ENCODE results near the gene F2R. TPM values are rescaled to one million over a fixed set of nuclear protein-coding genes. Genes with fewer than 3 reads are reported as not detected.
A peak's percentile ranks its signal among the peaks of the same experiment; 100 is the strongest.

The F2R gene
- 10 to 100 TPM in 1 of 4 donors, 1 to 10 TPM in 2, under 1 TPM in 1; 0.45 to 37.1 (median 6.1) TPM for polyA plus RNA-seq
- long read RNA-seq, donor 1, transcript F2R-201 (2 exons, 3,821 nt): major isoform, 30 of 31 reads
- long read RNA-seq, donor 1, partial matches to known transcripts: 0 of 31 reads
- long read RNA-seq, donor 1, other reads (novel, unspliced or antisense): 0 of 31 reads
- long read RNA-seq, donor 2, transcript F2R-201 (2 exons, 3,821 nt): major isoform, 10 of 18 reads
- long read RNA-seq, donor 2, partial matches to known transcripts: 8 of 18 reads
- long read RNA-seq, donor 2, other reads (novel, unspliced or antisense): 0 of 18 reads
- long read RNA-seq, donor 3, transcript F2R-201 (2 exons, 3,821 nt): major isoform, 28 of 55 reads
- long read RNA-seq, donor 3, partial matches to known transcripts: 27 of 55 reads
- long read RNA-seq, donor 3, other reads (novel, unspliced or antisense): 0 of 55 reads
- long read RNA-seq, donor 4: 0 reads
- long read RNA-seq, donor 5, transcript F2R-201 (2 exons, 3,821 nt): major isoform, 5 of 5 reads
- long read RNA-seq, donor 5, partial matches to known transcripts: 0 of 5 reads
- long read RNA-seq, donor 5, other reads (novel, unspliced or antisense): 0 of 5 reads
- long read RNA-seq, donor 6, transcript F2R-201 (2 exons, 3,821 nt): major isoform, 20 of 20 reads
- long read RNA-seq, donor 6, partial matches to known transcripts: 0 of 20 reads
- long read RNA-seq, donor 6, other reads (novel, unspliced or antisense): 0 of 20 reads
- long read RNA-seq, donor 7, transcript F2R-201 (2 exons, 3,821 nt): major isoform, 27 of 27 reads
- long read RNA-seq, donor 7, partial matches to known transcripts: 0 of 27 reads
- long read RNA-seq, donor 7, other reads (novel, unspliced or antisense): 0 of 27 reads
- long read RNA-seq, donor 8, partial matches to known transcripts: 0 of 3 reads
- long read RNA-seq, donor 8, other reads (novel, unspliced or antisense): 0 of 3 reads
- long read RNA-seq, donor 9, transcript F2R-201 (2 exons, 3,821 nt): major isoform, 5 of 5 reads
- long read RNA-seq, donor 9, partial matches to known transcripts: 0 of 5 reads
- long read RNA-seq, donor 9, other reads (novel, unspliced or antisense): 0 of 5 reads
- long read RNA-seq, donor 10, transcript F2R-201 (2 exons, 3,821 nt): major isoform, 18 of 18 reads
- long read RNA-seq, donor 10, partial matches to known transcripts: 0 of 18 reads
- long read RNA-seq, donor 10, other reads (novel, unspliced or antisense): 0 of 18 reads

GRCh38 chr5:76715736-76716455 lies at the start of gene F2R:
Gene F2R (plus strand): TSS chr5:76716126. CDS start chr5:76716308, 182 bp downstream.
- DNase-seq (peak; percentile 45 to 87), FAIRE-seq (no peak)
- H3K9me3 ChIP-seq (ENCODE audit: control insufficient read depth in 2 of 2, insufficient read depth in 1 of 2, low read depth in 1 of 2, low read length in 1 of 2): no peaks in the 10 kb centered on the region
- WGBS, 3 donors: 0% methylated on average over 48 to 82 of the region's 82 CpGs
- H3K27ac ChIP-seq (ENCODE audit: low read depth in 1 of 3, low read length in 2 of 3): peak within 1 kb of the TSS; percentile 9 to 84 (median 66)
- H3K4me1 ChIP-seq (ENCODE audit: control insufficient read depth in 3 of 3, insufficient read depth in 2 of 3, low read depth in 1 of 3, low read length in 2 of 3): peaks cover 0 to 7% (median 3%) of the 10 kb centered on the region in 3 donors
- H3K27me3 ChIP-seq (ENCODE audit: control insufficient read depth in 3 of 3, insufficient read depth in 3 of 3, low read length in 3 of 3): peaks cover 0 to 14% (median 0%) of the 10 kb centered on the region in 3 donors
- peak within 1 kb of the TSS; percentile 60 to 95 (median 85) for H3K4me3 ChIP-seq (ENCODE audit: low read depth in 1 of 3, low read length in 3 of 3)
- no peaks in the 10 kb centered on the region for H3K36me3 ChIP-seq (ENCODE audit: control insufficient read depth in 3 of 3, insufficient read depth in 2 of 3, low read depth in 1 of 3, low read length in 3 of 3)

DNA sequence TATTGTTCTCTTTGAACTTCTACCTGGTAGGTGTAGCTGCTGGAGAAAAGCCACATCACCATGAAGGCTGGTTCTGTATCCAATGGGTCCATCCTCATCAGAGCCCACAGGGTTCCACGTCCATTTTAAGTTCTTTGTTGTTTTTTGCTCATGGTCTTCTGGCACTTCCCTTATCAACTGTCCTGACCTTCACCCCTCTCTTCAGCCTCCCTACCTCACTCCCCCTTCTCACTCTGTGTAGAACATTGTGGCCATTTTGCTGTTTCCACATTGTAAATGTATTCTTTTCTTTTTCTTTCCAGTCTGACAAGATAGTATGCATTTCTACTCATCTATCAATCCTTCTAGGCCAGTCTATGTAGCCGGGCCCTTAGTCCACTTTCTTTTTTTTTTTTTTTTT lies 48.4 kb upstream of the F2R start:
- Histone ChIP-seq H3K27me3 (ENCODE audit: control insufficient read depth in 3 of 3, insufficient read depth in 3 of 3, low read length in 3 of 3) (no peaks in the 10 kb centered on the region), H3K4me1 (ENCODE audit: control insufficient read depth in 3 of 3, insufficient read depth in 2 of 3, low read depth in 1 of 3, low read length in 2 of 3) (no peaks in the 10 kb centered on the region), H3K9me3 (ENCODE audit: control insufficient read depth in 2 of 2, insufficient read depth in 1 of 2, low read depth in 1 of 2, low read length in 1 of 2) (no peaks in the 10 kb centered on the region), H3K36me3 (ENCODE audit: control insufficient read depth in 3 of 3, insufficient read depth in 2 of 3, low read depth in 1 of 3, low read length in 3 of 3) (peaks cover 3 to 21% (median 14%) of the 10 kb centered on the region in 3 donors), H3K4me3 (ENCODE audit: low read depth in 1 of 3, low read length in 3 of 3) (no peak overlapping the region), H3K27ac (ENCODE audit: low read depth in 1 of 3, low read length in 2 of 3) (no peak overlapping the region)
- 89 to 92% (median 90%) methylated on average over 2 of the region's 2 CpGs for WGBS, 3 donors
- FAIRE-seq (no peak), DNase-seq (no peak)

- no peak overlapping the region for H3K4me3 ChIP-seq (ENCODE audit: low read depth in 1 of 3, low read length in 3 of 3)
- DNase-seq: no peak
- FAIRE-seq: no peak
- peaks cover 0 to 7% (median 0%) of the 10 kb centered on the region in 3 donors for H3K4me1 ChIP-seq (ENCODE audit: control insufficient read depth in 3 of 3, insufficient read depth in 2 of 3, low read depth in 1 of 3, low read length in 2 of 3)
- H3K9me3 ChIP-seq (ENCODE audit: control insufficient read depth in 2 of 2, insufficient read depth in 1 of 2, low read depth in 1 of 2, low read length in 1 of 2): no peaks in the 10 kb centered on the region
- H3K36me3 ChIP-seq (ENCODE audit: control insufficient read depth in 3 of 3, insufficient read depth in 2 of 3, low read depth in 1 of 3, low read length in 3 of 3): peaks cover 3 to 18% (median 11%) of the 10 kb centered on the region in 3 donors
- H3K27ac ChIP-seq (ENCODE audit: low read depth in 1 of 3, low read length in 2 of 3): no peak overlapping the region
- 97 to 98% (median 98%) methylated on average over 5 of the region's 5 CpGs for WGBS, 3 donors
- H3K27me3 ChIP-seq (ENCODE audit: control insufficient read depth in 3 of 3, insufficient read depth in 3 of 3, low read length in 3 of 3): no peaks in the 10 kb centered on the region
Measured at GRCh38 chr5:76669245-76669644, 46.7 kb upstream of the F2R start.

- Histone ChIP-seq H3K4me3 (ENCODE audit: low read depth in 1 of 3, low read length in 3 of 3) (no peak overlapping the region), H3K36me3 (ENCODE audit: control insufficient read depth in 3 of 3, insufficient read depth in 2 of 3, low read depth in 1 of 3, low read length in 3 of 3) (peaks cover 9 to 21% (median 11%) of the 10 kb centered on the region in 3 donors), H3K27me3 (ENCODE audit: control insufficient read depth in 3 of 3, insufficient read depth in 3 of 3, low read length in 3 of 3) (no peaks in the 10 kb centered on the region), H3K27ac (ENCODE audit: low read depth in 1 of 3, low read length in 2 of 3) (no peak overlapping the region), H3K4me1 (ENCODE audit: control insufficient read depth in 3 of 3, insufficient read depth in 2 of 3, low read depth in 1 of 3, low read length in 2 of 3) (peaks cover 0 to 9% (median 0%) of the 10 kb centered on the region in 3 donors), H3K9me3 (ENCODE audit: control insufficient read depth in 2 of 2, insufficient read depth in 1 of 2, low read depth in 1 of 2, low read length in 1 of 2) (no peaks in the 10 kb centered on the region)
- DNase-seq (no peak), FAIRE-seq (no peak)
- WGBS, 3 donors: 85 to 98% (median 90%) methylated on average over 3 of the region's 3 CpGs
Measured at GRCh38 chr5:76670508-76670907, 45.4 kb upstream of the F2R start.

- no peak for DNase-seq
- FAIRE-seq: no peak
- Histone ChIP-seq H3K27ac (ENCODE audit: low read depth in 1 of 3, low read length in 2 of 3) (no peak overlapping the region), H3K27me3 (ENCODE audit: control insufficient read depth in 3 of 3, insufficient read depth in 3 of 3, low read length in 3 of 3) (no peaks in the 10 kb centered on the region), H3K9me3 (ENCODE audit: control insufficient read depth in 2 of 2, insufficient read depth in 1 of 2, low read depth in 1 of 2, low read length in 1 of 2) (no peaks in the 10 kb centered on the region), H3K4me3 (ENCODE audit: low read depth in 1 of 3, low read length in 3 of 3) (no peak overlapping the region), H3K36me3 (ENCODE audit: control insufficient read depth in 3 of 3, insufficient read depth in 2 of 3, low read depth in 1 of 3, low read length in 3 of 3) (peaks cover 10 to 21% (median 14%) of the 10 kb centered on the region in 3 donors), H3K4me1 (ENCODE audit: control insufficient read depth in 3 of 3, insufficient read depth in 2 of 3, low read depth in 1 of 3, low read length in 2 of 3) (peaks cover 0 to 9% (median 0%) of the 10 kb centered on the region in 3 donors)
- WGBS, 3 donors: 71 to 91% (median 87%) methylated on average over 2 of the region's 2 CpGs
Measured at GRCh38 chr5:76672242-76672641, 43.7 kb upstream of the F2R start.

- Histone ChIP-seq H3K9me3 (ENCODE audit: control insufficient read depth in 2 of 2, insufficient read depth in 1 of 2, low read depth in 1 of 2, low read length in 1 of 2) (no peaks in the 10 kb centered on the region), H3K36me3 (ENCODE audit: control insufficient read depth in 3 of 3, insufficient read depth in 2 of 3, low read depth in 1 of 3, low read length in 3 of 3) (peaks cover 10 to 19% (median 10%) of the 10 kb centered on the region in 3 donors), H3K27ac (ENCODE audit: low read depth in 1 of 3, low read length in 2 of 3) (no peak overlapping the region), H3K4me3 (ENCODE audit: low read depth in 1 of 3, low read length in 3 of 3) (no peak overlapping the region), H3K4me1 (ENCODE audit: control insufficient read depth in 3 of 3, insufficient read depth in 2 of 3, low read depth in 1 of 3, low read length in 2 of 3) (peaks cover 0 to 9% (median 0%) of the 10 kb centered on the region in 3 donors), H3K27me3 (ENCODE audit: control insufficient read depth in 3 of 3, insufficient read depth in 3 of 3, low read length in 3 of 3) (no peaks in the 10 kb centered on the region)
- peak; percentile 40 for DNase-seq
- FAIRE-seq: no peak
Measured at GRCh38 chr5:76673125-76673524, 42.8 kb upstream of the F2R start.

DNA sequence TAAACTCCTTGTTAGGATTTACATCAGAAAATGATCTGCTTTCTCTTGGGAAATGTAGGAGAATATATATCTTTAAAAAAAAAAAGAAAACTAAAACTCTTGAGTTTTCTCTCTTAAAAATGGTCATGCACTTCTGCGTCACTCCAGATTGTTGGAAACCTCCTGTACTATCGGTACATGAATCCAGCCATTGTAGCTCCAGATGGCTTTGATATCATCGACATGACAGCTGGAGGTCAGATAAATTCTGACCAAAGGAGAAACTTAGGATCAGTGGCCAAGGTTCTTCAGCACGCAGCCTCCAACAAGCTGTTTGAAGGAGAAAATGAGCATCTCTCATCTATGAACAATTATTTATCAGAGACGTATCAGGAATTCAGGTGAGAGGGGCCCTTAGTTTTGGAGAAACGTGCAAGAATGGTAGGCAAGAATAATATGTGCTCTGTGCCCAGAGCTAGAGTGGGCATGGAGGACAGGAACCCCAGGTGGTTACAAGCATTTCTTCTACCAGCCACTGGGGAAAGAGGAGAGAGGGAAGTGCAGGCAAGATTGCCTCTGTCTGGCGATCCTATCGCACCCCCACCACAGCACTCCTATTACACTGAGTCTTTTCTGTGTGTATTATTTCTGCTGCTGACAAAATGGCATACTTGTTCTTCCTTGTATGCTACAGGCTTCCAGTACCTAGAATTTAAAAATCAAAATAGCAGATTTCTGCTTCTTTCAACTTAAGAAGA lies 41.4 kb upstream of the F2R start:
- Histone ChIP-seq H3K27ac (ENCODE audit: low read depth in 1 of 3, low read length in 2 of 3) (peak overlapping the region in 1 of 3 donors; percentile 52), H3K4me3 (ENCODE audit: low read depth in 1 of 3, low read length in 3 of 3) (no peak overlapping the region), H3K27me3 (ENCODE audit: control insufficient read depth in 3 of 3, insufficient read depth in 3 of 3, low read length in 3 of 3) (no peaks in the 10 kb centered on the region), H3K4me1 (ENCODE audit: control insufficient read depth in 3 of 3, insufficient read depth in 2 of 3, low read depth in 1 of 3, low read length in 2 of 3) (peaks cover 0 to 9% (median 0%) of the 10 kb centered on the region in 3 donors), H3K36me3 (ENCODE audit: control insufficient read depth in 3 of 3, insufficient read depth in 2 of 3, low read depth in 1 of 3, low read length in 3 of 3) (peaks cover 10 to 20% (median 10%) of the 10 kb centered on the region in 3 donors), H3K9me3 (ENCODE audit: control insufficient read depth in 2 of 2, insufficient read depth in 1 of 2, low read depth in 1 of 2, low read length in 1 of 2) (no peaks in the 10 kb centered on the region)
- FAIRE-seq (no peak), DNase-seq (no peak)
- WGBS, 3 donors: 77 to 92% (median 92%) methylated on average over 8 of the region's 8 CpGs
